ENCODE results near the gene TMEM33.
A peak's percentile ranks its signal among the peaks of the same experiment; 100 is the strongest.

The TMEM33 gene

DNA sequence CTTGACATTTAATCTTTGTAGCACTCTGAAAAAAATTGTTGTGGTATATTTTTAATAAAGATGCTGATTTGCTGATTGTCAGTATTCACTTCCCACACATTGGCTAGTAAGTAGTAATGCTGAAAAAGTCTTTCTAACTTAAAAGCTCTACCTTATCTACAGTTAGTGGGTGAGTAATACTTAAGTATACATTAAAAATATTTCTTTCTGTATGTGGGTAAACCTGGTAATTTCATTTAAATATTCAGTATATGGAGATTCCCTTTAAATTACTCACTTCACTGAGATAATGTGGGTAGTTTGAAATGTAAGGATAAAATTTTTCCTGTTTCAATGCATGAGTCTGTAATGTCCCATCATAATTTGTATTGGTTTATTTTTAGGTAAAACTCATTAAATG is 5.6 kb downstream of the TMEM33 start:
- DNase-seq = no peak

DNA sequence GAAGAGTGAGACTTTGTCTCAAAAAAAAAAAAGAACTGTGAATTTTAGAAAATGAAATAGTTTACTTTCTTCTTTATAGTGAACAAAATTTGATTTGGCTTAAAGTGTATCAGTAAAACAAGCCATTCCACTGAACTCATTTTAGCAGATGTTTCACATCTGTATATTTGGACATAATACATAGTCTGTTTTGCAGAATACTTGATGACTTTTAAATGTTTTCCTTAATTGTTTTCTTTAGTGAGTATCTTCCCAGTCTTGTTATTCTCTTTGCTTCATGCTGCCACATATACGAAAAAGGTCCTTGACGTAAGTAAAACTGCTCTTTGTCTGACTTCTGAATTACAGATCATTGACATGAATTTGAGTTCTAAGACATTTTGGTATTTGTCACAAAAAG is 8.3 kb downstream of the TMEM33 start:
- no peak for DNase-seq

DNA sequence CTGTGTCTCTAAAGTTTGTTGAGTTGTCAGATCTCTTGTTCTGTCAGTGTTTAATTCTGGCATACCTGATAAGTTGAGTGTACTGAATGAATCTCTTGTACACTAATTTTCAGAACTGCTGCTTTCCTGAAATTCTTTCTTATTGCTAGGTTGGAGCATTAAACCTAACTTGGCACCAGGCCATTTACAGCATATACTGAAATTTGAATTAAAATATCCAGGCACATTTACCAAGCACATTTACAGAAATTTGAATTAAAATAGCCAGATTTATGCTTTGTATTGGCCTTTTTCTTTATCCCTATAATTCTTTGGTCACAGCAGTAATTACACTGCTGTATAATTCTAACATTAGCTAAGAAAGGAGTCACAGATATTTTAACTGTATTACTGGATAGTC is 8.9 kb downstream of the TMEM33 start:
- DNase-seq = no peak

DNA sequence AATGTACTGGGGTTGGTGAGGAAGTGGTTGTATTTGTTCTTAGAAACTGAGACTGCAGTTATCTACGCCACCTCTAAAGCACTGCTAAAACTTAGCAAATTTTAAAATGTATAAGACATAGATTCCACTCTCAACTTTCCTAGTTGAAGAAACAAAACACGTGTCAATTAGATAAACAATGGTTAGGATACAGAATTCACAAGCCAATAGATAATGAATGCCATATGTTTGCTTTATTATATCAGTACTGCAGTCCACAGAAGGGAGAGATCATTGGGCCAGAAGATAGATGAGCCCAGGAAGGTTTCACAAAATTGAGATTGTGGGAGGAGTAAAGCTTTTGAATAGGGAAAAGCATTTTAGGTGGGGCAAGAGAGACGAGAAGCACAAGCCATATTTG is 14.3 kb downstream of the TMEM33 start:
- DNase-seq = no peak

DNA sequence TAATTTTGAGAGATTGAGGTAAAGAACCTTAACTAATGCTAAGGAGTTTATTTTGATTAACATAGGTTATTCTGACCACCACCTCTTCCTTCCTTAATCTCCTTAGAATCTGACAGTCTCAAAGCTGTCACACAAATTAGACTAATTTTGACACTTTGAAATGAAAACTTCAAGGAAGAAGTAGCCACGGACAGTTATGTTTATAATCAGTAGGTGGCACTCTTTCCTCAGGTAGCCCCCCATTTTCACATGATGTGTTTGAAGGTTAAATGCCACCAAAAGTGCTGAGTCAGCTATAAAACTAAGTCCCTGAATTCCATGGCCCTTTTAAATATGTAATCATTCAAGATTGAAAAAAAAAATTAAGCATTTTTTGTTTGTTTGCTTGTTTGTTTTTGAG is 22.4 kb downstream of the TMEM33 start:
- peak; percentile 41 for DNase-seq

DNA sequence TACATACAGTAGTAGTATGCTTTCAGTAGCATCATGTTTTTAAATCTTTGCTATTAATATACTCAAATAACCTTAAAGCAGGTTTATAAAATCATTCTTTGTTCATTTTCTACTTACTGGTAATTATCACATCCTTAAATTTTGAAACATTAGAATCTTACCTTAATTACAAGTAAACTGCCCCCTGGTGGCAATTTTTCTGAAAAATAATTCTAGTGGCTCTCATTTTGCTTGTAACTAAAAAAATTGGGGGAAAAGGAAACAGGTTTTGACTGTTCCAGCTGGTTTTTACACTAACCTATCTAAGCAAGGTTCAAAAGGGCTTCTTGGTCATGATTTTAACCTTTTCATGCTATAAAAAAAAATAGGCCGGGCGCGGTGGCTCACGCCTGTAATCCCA is 27.9 kb downstream of the TMEM33 start:
- DNase-seq = peak; percentile 33

DNA sequence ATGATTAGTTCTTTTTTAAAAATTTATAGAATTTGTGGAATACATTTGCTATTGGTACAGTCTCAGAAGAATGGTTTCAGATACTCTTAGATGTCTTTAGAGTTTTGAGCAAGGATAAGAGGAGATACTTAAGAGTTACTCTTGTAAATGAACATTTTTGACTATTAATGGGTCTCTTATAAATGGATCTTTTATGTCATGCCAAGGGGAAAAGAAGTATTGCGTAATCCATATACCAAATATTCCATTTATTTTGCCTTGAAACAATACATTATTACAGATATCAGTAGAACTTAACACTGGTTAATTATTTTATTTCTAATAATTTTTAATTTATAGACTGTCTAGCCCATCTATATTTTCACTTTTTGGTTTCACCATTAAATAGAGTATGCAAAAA is 29.2 kb downstream of the TMEM33 start:
- no peak for DNase-seq

DNA sequence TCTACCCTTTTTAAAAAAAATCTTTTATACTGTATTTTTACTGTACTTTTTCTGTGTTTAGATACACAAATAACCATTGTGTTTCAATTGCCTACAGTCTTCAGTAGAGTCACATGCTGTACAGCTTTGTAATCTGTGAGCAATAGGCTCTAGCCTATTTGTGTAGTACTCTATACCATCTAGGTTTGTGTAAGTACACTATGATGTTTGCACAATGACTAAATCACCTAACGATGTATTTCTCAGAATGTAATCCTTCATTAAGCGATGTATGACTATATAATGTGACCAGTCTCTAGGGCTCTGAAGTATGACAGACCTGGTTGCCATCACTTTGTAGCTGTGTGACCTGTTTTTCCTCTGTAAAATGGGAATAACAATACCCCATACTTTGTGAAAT is 32.2 kb downstream of the TMEM33 start:
- no peak for DNase-seq

DNA sequence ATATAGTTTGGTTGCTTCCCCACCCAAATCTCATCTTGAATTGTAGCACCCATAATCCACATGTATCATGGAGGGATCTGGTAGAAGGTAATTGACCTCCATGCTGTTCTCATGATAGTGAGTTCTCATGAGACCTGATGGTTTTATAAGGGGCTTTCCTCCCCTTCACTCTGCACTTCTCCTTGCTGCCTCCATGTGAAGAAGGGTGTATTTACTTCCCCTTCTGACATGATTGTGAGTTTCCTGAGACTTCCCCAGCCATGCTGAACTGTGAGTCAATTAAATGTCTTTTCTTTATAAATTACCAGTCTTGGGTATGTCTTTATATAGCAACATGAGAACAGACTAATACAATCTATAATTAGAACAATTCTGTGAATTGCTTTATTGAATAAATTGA is 34.4 kb downstream of the TMEM33 start:
- DNase-seq = no peak

DNA sequence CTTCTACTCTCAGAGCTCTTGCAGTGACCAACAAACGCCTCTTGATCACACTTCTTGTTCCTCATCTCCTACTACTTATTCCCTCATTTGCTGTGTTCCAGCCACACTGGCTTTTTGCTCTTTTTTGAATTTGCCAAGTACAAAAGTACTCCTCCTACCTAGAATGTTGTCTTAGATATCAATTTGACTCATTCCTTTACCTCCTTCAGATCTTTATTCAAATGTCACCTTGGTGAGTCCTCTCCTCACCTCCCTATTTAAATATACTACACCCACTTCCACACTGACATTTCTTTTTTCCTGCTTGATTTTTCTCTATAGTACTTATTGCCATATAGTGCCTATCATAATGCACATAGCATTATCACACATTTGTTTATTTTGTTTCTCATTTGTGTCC is 40.1 kb downstream of the TMEM33 start:
- no peak for DNase-seq

DNA sequence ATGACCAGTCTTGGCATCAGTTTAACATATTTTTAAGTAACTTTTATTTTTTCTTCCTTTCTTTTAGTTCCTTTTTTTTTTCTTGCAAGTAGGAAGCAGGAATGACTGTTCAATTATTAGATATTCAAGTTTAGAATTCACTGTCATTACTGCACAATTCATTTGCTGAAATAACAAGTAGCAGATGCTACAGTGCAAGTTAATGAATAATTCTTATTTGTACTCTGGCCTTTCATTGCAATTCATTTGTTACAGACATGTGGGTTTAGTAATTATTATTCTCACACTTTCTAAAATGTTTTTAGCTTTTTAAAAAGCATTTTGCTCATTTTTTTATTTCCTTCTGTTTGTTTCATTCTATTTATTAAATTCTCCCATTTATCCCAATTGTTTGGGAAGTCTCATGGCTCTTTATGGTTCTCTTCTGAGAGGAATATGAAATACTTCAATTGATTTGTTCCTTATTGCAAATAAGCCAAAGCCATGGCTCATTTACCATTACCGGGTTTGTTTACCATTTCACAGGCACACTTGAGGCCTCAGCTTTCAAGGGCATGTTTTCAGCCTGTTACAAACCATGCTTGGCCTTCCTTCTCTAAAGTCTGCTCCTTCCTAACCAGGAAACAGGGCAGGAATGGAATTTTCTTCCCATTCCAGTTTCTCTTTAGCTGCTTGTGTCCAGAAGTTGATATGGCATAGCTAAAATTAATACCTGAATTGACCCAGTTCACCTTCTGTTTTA is 41.7 kb downstream of the TMEM33 start:
- no peak for DNase-seq

DNA sequence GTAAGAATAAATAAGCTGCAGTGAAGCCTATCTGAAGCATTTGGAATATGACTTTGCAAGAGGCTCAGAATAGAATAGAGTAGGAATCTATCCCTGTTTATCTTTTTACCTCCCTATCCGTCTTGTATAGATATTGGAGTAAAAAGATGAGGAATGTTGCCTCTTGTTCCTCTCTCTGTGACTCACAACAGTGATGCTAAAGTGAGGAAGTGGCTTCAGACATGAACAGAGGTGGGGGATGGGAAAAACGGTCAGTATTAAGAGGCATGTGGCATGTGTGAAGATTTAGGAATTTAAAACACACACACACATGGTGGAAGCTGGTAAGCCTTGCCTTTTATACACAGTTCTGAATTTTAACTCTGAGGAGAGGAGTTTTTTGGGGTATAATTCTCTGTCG is 42.5 kb downstream of the TMEM33 start:
- DNase-seq = no peak

DNA sequence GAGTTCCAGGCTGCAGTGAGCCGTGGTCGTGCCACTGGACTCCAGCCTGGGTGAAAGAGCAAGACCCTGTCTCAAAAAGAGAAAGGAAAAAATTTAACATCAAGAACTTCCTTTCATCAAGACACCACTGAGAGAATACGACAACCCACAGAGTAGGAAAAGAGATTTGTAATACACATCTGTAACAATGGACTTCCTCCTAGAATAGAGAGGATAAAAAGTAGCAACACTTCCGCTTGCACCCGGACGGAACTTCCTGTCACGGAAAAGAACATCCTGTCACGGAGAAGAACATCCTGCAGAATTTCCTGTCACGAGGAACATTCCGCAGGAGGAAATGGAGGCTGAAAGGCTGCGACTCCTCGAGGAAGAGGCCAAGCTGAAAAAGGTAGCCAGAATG is 46.2 kb downstream of the TMEM33 start, which contains the start of gene DCAF4L1:
DCAF4L1 (plus strand) TSS at position 301 of the 400 bp plus-strand sequence; CDS start at position 338, 37 bp downstream.
- DNase-seq = no peak

DNA sequence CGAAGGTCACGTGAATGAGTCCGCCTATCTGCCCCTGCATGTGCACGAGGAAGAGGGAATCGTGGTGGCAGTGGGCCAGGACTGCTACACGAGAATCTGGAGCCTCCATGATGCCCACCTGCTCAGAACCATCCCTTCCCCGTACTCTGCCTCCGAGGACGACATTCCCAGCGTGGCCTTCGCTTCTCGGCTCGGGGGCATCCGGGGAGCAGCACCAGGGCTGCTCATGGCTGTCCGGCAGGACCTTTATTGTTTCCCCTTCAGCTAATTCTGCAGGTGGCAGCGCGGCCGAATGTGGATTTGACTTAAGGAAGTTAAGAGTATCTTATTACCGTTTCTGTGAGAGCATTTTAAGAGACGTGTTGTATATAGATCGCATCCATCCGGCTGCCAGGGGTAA is 47.5 kb downstream of the TMEM33 start:
- no peak for DNase-seq

DNA sequence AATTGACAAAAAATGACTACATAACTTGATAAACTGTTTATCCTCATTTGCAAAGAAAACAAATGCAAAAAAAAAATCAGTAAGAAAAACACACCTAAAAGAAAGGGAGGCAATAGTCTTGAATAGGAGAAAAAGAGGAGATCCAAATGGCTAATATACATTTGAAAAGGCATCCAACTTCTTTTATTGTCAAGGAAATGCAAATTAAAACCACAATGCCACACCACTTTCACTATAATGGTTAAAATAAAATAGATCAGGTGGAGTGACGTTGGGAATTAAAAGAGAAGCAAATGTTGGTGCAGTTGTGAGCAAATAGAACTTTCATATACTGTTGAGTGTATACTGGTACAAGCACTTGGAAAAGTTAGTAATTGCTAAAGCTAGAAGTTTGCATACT is 49.9 kb downstream of the TMEM33 start:
- no peak for DNase-seq

DNA sequence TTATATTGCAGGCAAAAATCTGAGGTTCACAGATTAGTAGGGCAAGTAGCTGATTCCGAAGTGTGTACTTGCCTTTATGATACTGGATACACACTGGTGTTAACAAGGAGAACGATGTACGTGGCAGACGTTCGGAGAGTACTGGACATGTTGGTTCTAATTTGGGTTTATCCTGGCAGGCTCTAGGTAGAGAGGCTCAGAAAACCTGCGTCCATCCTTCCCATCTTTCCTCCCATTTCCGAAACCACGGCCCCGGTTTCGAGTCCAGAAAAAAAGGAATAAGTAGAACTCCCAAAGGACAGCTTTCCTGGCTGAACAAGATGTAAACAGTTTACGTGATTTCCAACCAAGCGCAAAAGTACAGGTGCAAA is 54.8 kb downstream of the TMEM33 start:
- no peak for DNase-seq

DNA sequence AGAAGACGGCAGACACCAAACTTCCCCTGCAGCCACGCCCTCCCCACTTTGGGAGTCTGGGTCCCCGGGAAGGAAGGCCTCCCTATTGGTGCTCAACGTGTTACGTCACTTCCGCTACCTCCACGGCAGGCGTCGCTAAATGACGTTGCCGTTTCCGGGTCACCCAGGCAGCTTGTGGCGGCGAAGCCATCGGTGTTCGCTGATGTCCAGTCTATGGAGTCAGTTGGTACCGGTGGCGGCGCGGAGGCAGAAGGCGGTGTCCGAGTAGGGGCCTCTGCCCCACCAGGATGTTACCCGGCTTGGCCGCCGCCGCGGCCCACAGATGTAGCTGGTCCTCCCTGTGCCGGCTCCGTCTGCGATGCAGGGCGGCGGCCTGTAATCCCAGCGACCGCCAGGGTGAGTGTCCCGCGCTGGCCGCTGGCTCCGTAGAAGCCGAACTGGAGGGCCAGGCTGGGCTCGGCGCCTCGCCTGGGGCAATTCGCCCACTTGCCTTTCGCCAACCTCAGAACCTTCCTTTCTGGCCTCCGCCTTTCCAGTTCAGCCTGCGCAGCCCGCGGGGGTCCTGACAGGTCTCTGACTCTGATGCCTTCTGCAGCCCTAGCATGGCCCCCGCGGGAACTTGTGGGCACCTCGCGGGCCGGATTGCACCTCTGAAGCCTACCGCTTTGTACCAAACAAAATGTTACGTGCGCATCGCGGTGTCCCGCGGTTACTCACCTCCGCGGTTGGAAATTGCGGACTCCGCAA is 55.3 kb downstream of the TMEM33 start, which contains the start of gene SLC30A9:
SLC30A9 (plus strand) TSS at position 166 of the 747 bp plus-strand sequence; CDS start at position 288, 122 bp downstream.
- peak; percentile 96 for DNase-seq

DNA sequence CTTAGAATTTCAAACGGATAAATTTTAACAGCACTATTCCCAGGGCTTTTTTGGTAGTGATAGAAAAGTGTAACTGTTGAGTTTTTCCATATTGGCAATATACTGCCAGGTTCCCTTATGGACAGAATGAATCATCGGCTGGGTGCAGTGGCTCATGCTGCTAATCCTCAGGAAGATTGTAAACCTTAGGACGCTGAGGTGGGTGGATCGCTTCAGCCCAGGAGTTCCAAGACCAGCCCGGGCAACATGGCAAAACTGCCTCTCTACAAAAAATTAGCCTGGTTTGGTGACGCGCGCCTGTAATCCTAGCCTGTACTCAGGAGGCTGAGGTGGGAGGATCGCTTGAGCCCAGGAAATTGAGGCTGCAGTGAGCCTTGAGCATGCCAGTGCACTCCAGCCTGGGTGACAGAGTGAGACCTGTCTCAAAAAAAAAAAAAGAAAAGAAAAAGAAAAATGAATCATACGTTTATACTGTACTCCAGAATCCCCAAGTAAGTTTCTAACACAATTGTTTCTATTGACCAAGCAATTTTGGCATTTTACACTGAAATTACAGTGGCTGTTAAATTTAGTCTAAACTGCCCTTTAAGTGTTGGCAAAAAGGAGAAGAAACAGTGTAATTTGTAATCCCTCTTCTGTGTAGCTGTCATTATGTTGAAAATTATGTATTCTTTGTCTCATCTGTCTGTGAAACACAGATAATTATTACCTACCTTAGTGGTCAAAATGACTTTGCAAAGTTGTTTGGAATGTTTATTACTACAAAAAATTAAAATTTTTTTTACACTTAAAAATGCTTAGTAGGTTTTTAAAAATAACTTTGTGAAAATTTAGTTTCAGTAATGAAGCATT is 56.9 kb downstream of the TMEM33 start:
- DNase-seq = no peak

DNA sequence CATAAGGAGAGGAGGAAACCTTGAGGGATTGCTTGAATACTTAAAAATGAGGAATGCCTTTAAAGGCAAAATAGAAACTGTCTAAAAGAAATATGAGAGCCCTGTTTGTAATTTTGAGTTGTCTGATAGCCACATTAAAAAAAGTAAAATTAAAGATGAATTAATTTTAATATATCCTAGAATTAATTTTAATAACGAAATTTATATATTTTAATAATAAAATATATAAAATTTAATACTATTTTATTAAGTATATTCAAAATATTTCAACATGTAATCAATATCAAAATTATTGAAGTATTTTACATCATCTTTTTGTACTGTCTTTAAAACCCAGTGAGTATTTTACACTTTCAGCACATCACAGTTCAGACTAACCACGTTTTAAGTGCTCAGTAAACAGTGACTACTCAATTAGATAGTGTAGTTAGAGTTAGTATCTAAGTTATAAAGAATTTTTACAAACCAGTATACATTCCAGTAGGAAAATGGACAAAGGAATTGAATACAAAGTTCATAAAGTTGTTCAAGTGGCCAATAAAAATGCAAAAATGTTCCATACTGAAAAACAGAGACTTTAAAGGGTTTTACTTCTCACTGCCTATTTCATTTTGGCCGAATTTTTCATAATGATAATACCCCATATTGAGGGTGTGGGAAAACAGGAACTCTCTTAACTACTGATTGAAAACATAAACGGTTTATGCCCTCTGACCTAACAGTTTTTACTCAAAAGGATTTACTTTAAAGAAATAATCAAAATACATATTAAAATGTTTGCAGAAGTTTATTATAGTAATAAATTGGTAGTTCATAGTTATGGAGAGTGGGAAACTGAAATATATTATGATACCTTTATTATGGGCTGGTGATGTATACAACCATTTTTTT is 58.0 kb downstream of the TMEM33 start:
- DNase-seq = no peak

DNA sequence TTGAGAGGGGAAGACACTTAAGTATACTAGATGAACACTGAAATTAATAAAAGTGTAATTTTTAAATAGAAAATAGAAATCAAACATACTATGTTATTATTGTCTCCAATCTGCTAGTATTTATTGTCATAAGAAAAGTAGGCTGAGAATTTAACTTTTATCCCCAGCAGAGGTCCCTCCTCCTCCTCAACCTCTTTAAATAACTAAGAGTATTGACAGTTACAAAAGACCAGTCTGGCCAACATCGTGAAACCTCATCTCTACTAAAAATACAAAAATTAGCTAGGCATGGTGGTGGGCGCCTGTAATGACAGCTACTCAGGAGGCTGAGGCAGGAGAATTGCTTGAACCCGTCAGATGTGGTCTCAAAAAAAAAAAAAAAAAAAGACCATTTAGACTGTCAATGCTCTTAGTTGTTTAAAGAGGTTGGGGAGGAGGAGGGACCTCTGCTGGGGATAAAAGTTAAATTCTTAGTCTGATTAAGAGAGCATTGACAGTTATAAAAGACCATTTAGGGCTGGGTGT is 59.3 kb downstream of the TMEM33 start:
- no peak for DNase-seq

DNA sequence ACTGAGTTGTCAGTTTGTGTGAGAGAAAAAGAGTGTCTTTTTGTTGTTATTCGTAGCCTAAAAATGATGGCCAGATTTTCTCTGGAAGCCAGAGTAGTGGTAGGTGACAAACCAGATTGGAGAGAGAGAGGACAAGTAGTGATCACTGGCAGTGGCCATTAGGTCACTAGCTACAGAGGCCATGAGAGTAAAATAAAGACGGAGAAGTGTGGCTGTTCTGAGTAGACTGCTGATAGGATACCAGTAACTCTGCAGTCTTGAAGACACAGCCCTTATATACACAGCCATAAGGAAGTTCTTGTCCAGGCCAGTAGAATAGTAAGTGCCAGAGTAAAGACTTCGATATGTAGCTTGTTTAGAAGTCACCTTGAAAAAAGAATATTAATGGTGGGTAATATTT is 62.8 kb downstream of the TMEM33 start:
- no peak for DNase-seq

DNA sequence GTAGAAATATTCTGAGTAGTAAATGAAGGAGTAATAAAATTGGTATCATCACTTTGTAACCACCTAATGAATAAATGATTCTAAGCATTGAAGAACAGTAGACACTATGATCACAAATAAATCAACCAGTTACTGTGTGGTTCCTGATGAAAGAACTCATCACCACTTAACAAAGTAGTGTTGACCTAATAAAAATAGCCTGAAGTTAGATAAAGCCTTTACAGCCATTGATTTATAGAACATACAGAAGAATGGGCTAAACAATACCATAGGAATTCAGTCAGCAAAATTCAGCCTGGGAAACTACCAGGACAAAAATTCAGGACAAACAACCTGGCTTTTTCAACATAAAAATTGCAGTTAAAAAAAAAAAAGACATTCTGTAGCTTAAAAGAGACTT is 64.1 kb downstream of the TMEM33 start:
- no peak for DNase-seq
